Effector memory CD8-positive, alpha-beta T cell (primary cell): Measurements from ENCODE around the gene TMPRSS2.

Experiments
- ATAC-seq: fragments of 150-1000 bp; cut with Tn5 transposase; replicated peaks from 2 replicates; pipeline ENCODE4 v1.10.0; 2021; ENCODE audit warnings: mild to moderate bottlenecking, moderate library complexity
- DNase-seq, 3 experiments: peaks; one replicate each; pipeline ENCODE4 v3.0.0; 2021
- H3K27ac Mint-ChIP-seq, 2 donors: one replicate each; pipeline ENCODE4 v1.8.0; 2022; ENCODE audit warnings: mild to moderate bottlenecking in 2 of 2, mixed read lengths in 2 of 2, moderate library complexity in 2 of 2
- H3K27me3 Mint-ChIP-seq, 2 donors: one replicate each; pipeline ENCODE4 v1.8.0; 2022; ENCODE audit warnings: mixed read lengths in 2 of 2
- H3K36me3 Mint-ChIP-seq: one replicate; pipeline ENCODE4 v1.8.0; 2022; ENCODE audit warnings: mild to moderate bottlenecking, moderate library complexity, mixed read lengths; ENCODE audit not compliant: insufficient read depth
- H3K4me1 Mint-ChIP-seq, 2 donors: one replicate each; pipeline ENCODE4 v1.8.0; 2022; ENCODE audit warnings: low read depth in 2 of 2, mixed read lengths in 2 of 2
- H3K4me3 Mint-ChIP-seq, 2 donors: one replicate each; pipeline ENCODE4 v1.8.0; 2022; ENCODE audit warnings: mild to moderate bottlenecking in 2 of 2, mixed read lengths in 2 of 2, moderate library complexity in 2 of 2
- H3K9me3 Mint-ChIP-seq, 2 donors: one replicate each; pipeline ENCODE4 v1.8.0; 2022; ENCODE audit warnings: mixed read lengths in 2 of 2

TMPRSS2 gene

GRCh38 chr21:41504030-41504429 is 3.9 kb downstream of the TMPRSS2 start:
- peaks cover 0 to 3% of the 10 kb centered on the region in 2 donors for H3K4me1 Mint-ChIP-seq
- H3K27ac Mint-ChIP-seq, result no peak overlapping the region
- no peak overlapping the region for H3K4me3 Mint-ChIP-seq
- peaks cover 34 to 65% of the 10 kb centered on the region in 2 donors for H3K27me3 Mint-ChIP-seq
- ATAC-seq, result no peak
- DNase-seq, result no peak
- no peaks in the 10 kb centered on the region for H3K9me3 Mint-ChIP-seq
- peaks cover 3% of the 10 kb centered on the region for H3K36me3 Mint-ChIP-seq

GRCh38 chr21:41503331-41503730 is 4.6 kb downstream of the TMPRSS2 start:
- H3K4me1 Mint-ChIP-seq, result peaks cover 0 to 3% of the 10 kb centered on the region in 2 donors
- no peaks in the 10 kb centered on the region for H3K9me3 Mint-ChIP-seq
- peaks cover 3% of the 10 kb centered on the region for H3K36me3 Mint-ChIP-seq
- no peak overlapping the region for H3K4me3 Mint-ChIP-seq
- no peak overlapping the region for H3K27ac Mint-ChIP-seq
- H3K27me3 Mint-ChIP-seq, result peaks cover 35 to 66% of the 10 kb centered on the region in 2 donors
- ATAC-seq (no peak), DNase-seq (no peak)

GRCh38 chr21:41501919-41502318 is 6.0 kb downstream of the TMPRSS2 start:
- H3K4me3 Mint-ChIP-seq, result no peak overlapping the region
- DNase-seq (no peak), ATAC-seq (no peak)
- H3K36me3 Mint-ChIP-seq, result peaks cover 3% of the 10 kb centered on the region
- no peak overlapping the region for H3K27ac Mint-ChIP-seq
- H3K9me3 Mint-ChIP-seq, result no peaks in the 10 kb centered on the region
- peaks cover 0 to 3% of the 10 kb centered on the region in 2 donors for H3K4me1 Mint-ChIP-seq
- peaks cover 35 to 72% of the 10 kb centered on the region in 2 donors for H3K27me3 Mint-ChIP-seq

- no peak for DNase-seq
- Mint-ChIP-seq H3K36me3 (peaks cover 3% of the 10 kb centered on the region), H3K9me3 (no peaks in the 10 kb centered on the region), H3K4me3 (no peak overlapping the region), H3K27me3 (peaks cover 28 to 62% of the 10 kb centered on the region in 2 donors), H3K27ac (no peak overlapping the region), H3K4me1 (peaks cover 0 to 3% of the 10 kb centered on the region in 2 donors)
- ATAC-seq, result no peak
Measured at GRCh38 chr21:41500931-41501381, 7.0 kb downstream of the TMPRSS2 start.

- ATAC-seq (no peak), DNase-seq (no peak)
- no peak overlapping the region for H3K4me3 Mint-ChIP-seq
- H3K4me1 Mint-ChIP-seq, result peaks cover 0 to 3% of the 10 kb centered on the region in 2 donors
- H3K27ac Mint-ChIP-seq, result no peak overlapping the region
- H3K36me3 Mint-ChIP-seq, result peaks cover 3% of the 10 kb centered on the region
- peaks cover 28 to 56% of the 10 kb centered on the region in 2 donors for H3K27me3 Mint-ChIP-seq
- H3K9me3 Mint-ChIP-seq, result no peaks in the 10 kb centered on the region
Measured at GRCh38 chr21:41500363-41500762, 7.6 kb downstream of the TMPRSS2 start.

GRCh38 chr21:41499920-41500319 is 8.0 kb downstream of the TMPRSS2 start:
- Mint-ChIP-seq H3K4me1 (peaks cover 0 to 3% of the 10 kb centered on the region in 2 donors), H3K27me3 (peaks cover 24 to 52% of the 10 kb centered on the region in 2 donors), H3K4me3 (no peak overlapping the region), H3K36me3 (peaks cover 3% of the 10 kb centered on the region), H3K9me3 (no peaks in the 10 kb centered on the region), H3K27ac (no peak overlapping the region)
- no peak for DNase-seq
- ATAC-seq, result no peak

GRCh38 chr21:41497788-41498187 is 10.2 kb downstream of the TMPRSS2 start:
- no peak for DNase-seq
- Mint-ChIP-seq H3K4me3 (no peak overlapping the region), H3K27ac (no peak overlapping the region), H3K36me3 (no peaks in the 10 kb centered on the region), H3K9me3 (no peaks in the 10 kb centered on the region), H3K27me3 (peaks cover 28 to 50% of the 10 kb centered on the region in 2 donors), H3K4me1 (no peaks in the 10 kb centered on the region)
- no peak for ATAC-seq

GRCh38 chr21:41497008-41497407 is 10.9 kb downstream of the TMPRSS2 start:
- H3K27me3 Mint-ChIP-seq, result peaks cover 30 to 50% of the 10 kb centered on the region in 2 donors
- ATAC-seq (no peak), DNase-seq (no peak)
- no peaks in the 10 kb centered on the region for H3K4me1 Mint-ChIP-seq
- no peak overlapping the region for H3K27ac Mint-ChIP-seq
- no peaks in the 10 kb centered on the region for H3K36me3 Mint-ChIP-seq
- no peak overlapping the region for H3K4me3 Mint-ChIP-seq
- H3K9me3 Mint-ChIP-seq, result no peaks in the 10 kb centered on the region

- DNase-seq (no peak), ATAC-seq (no peak)
- H3K4me3 Mint-ChIP-seq, result no peak overlapping the region
- H3K4me1 Mint-ChIP-seq, result no peaks in the 10 kb centered on the region
- H3K9me3 Mint-ChIP-seq, result no peaks in the 10 kb centered on the region
- no peaks in the 10 kb centered on the region for H3K36me3 Mint-ChIP-seq
- H3K27ac Mint-ChIP-seq, result no peak overlapping the region
- peaks cover 25 to 62% of the 10 kb centered on the region in 2 donors for H3K27me3 Mint-ChIP-seq
Measured at GRCh38 chr21:41494242-41494641, 13.7 kb downstream of the TMPRSS2 start.

GRCh38 chr21:41491412-41491811 is 16.5 kb downstream of the TMPRSS2 start:
- Mint-ChIP-seq H3K36me3 (no peaks in the 10 kb centered on the region), H3K4me3 (no peak overlapping the region), H3K4me1 (no peaks in the 10 kb centered on the region), H3K27me3 (peaks cover 26 to 71% of the 10 kb centered on the region in 2 donors), H3K27ac (no peak overlapping the region), H3K9me3 (no peaks in the 10 kb centered on the region)
- ATAC-seq (no peak), DNase-seq (no peak)

- H3K36me3 Mint-ChIP-seq, result no peaks in the 10 kb centered on the region
- ATAC-seq (no peak), DNase-seq (no peak)
- H3K27me3 Mint-ChIP-seq, result peaks cover 28 to 76% of the 10 kb centered on the region in 2 donors
- H3K4me1 Mint-ChIP-seq, result no peaks in the 10 kb centered on the region
- H3K4me3 Mint-ChIP-seq, result no peak overlapping the region
- H3K27ac Mint-ChIP-seq, result no peak overlapping the region
- H3K9me3 Mint-ChIP-seq, result no peaks in the 10 kb centered on the region
Measured at GRCh38 chr21:41490330-41490729, 17.6 kb downstream of the TMPRSS2 start.

- ATAC-seq (no peak), DNase-seq (no peak)
- Mint-ChIP-seq H3K27me3 (peaks cover 34 to 82% of the 10 kb centered on the region in 2 donors), H3K4me3 (no peak overlapping the region), H3K4me1 (no peaks in the 10 kb centered on the region), H3K36me3 (no peaks in the 10 kb centered on the region), H3K9me3 (no peaks in the 10 kb centered on the region), H3K27ac (no peak overlapping the region)
Measured at GRCh38 chr21:41489329-41489728, 18.6 kb downstream of the TMPRSS2 start.

GRCh38 chr21:41488080-41488479 is 19.9 kb downstream of the TMPRSS2 start:
- Mint-ChIP-seq H3K27ac (no peak overlapping the region), H3K4me1 (no peaks in the 10 kb centered on the region), H3K4me3 (no peak overlapping the region), H3K36me3 (no peaks in the 10 kb centered on the region), H3K27me3 (peaks cover 23 to 73% of the 10 kb centered on the region in 2 donors), H3K9me3 (no peaks in the 10 kb centered on the region)
- ATAC-seq (no peak), DNase-seq (no peak)

GRCh38 chr21:41487082-41487481 is 20.9 kb downstream of the TMPRSS2 start:
- H3K27me3 Mint-ChIP-seq, result peaks cover 18 to 73% of the 10 kb centered on the region in 2 donors
- H3K9me3 Mint-ChIP-seq, result no peaks in the 10 kb centered on the region
- no peak for DNase-seq
- ATAC-seq, result no peak
- H3K4me1 Mint-ChIP-seq, result peaks cover 0 to 2% of the 10 kb centered on the region in 2 donors
- no peak overlapping the region for H3K4me3 Mint-ChIP-seq
- H3K27ac Mint-ChIP-seq, result no peak overlapping the region
- H3K36me3 Mint-ChIP-seq, result no peaks in the 10 kb centered on the region

- peaks cover 25 to 66% of the 10 kb centered on the region in 2 donors for H3K27me3 Mint-ChIP-seq
- H3K27ac Mint-ChIP-seq, result no peak overlapping the region
- H3K4me3 Mint-ChIP-seq, result no peak overlapping the region
- H3K36me3 Mint-ChIP-seq, result no peaks in the 10 kb centered on the region
- peaks cover 0 to 3% of the 10 kb centered on the region in 2 donors for H3K4me1 Mint-ChIP-seq
- ATAC-seq, result no peak
- H3K9me3 Mint-ChIP-seq, result no peaks in the 10 kb centered on the region
- no peak for DNase-seq
Measured at GRCh38 chr21:41483973-41484372, 24.0 kb downstream of the TMPRSS2 start.
